HCT116 (cell line): ENCODE measurements around the gene SH3D19. TPM values are rescaled to one million over a fixed set of nuclear protein-coding genes. Genes with fewer than 3 reads are reported as not detected.

Source experiments
- ATAC-seq: fragments of 200-7000 bp; cut with Tn5 transposase; 2 replicates; pipeline ENCODE4 v1.9.1; 2020; ENCODE audit warnings: mild to moderate bottlenecking, moderate library complexity
- BruUV-seq: library from RNA; stranded (reverse); fragments of 400-500 nt; replicated peaks from 2 replicates; lab custom pipeline; 2021; lab: Mats Ljungman, UMichigan
- CTCF ChIA-PET: fragments of 300-600 bp; sonication (Branson Sonifier 250); formaldehyde crosslinking; loops from one replicate; lab custom pipeline; 2021; ENCODE audit warnings: antibody characterized with exemption; lab: Charles Lee
- POLR2A ChIA-PET: fragments of 300-600, 350-600 bp; sonication (Branson Sonifier 250); formaldehyde crosslinking; loops from one replicate; lab custom pipeline; 2021; ENCODE audit warnings: antibody characterized with exemption; lab: Charles Lee
- RAD21 ChIA-PET, 2 experiments: fragments of 300-600 bp; sonication (Branson Sonifier 250); formaldehyde crosslinking; loops; one replicate each; lab custom pipeline; 2023; ENCODE audit warnings: low total read pairs in 2 of 2; ENCODE audit not compliant: uncharacterized antibody in 2 of 2, unreplicated experiment in 2 of 2, low non-redundant PET in 1 of 2; lab: Charles Lee
- DNase-seq: peaks from one replicate; pipeline ENCODE4 v3.0.0-alpha.2; 2010; ENCODE audit warnings: low read depth, low spot score
- H2AFZ ChIP-seq: fragments of 200-600 bp; shearing (Covaris generic), sonication (generic); 2 replicates; pipeline ENCODE4 v1.6.1; 2017; ENCODE audit warnings: low read depth, mixed run types, mixed read lengths, antibody characterized with exemption, low read length; ENCODE audit not compliant: poor library complexity, severe bottlenecking
- H3K27ac ChIP-seq: 2 replicates; pipeline ENCODE4 v1.5.1; 2012; ENCODE audit warnings: low read depth, low read length
- H3K27me3 ChIP-seq: fragments of 200-600 bp; sonication (generic); 2 replicates; pipeline ENCODE4 v1.6.1; 2016; ENCODE audit warnings: mixed run types, low read length, mixed read lengths; ENCODE audit not compliant: insufficient read depth
- H3K36me3 ChIP-seq, 2 experiments: fragments of 200-500 bp in 1 of 2; fragments of 200-600 bp in 1 of 2; sonication (Bioruptor generic) in 1 of 2; sonication (generic) in 1 of 2; 2 replicates each; pipeline versions ENCODE4 v1.5.1 to v1.6.1; 2014 to 2016; ENCODE audit warnings: low read length in 2 of 2, inconsistent platforms in 1 of 2, mixed read lengths in 1 of 2, mixed run types in 1 of 2; ENCODE audit not compliant: insufficient read depth in 2 of 2, control insufficient read depth in 1 of 2
- H3K4me1 ChIP-seq, 2 experiments: fragments of 200-600 bp in 1 of 2; sonication (generic) in 1 of 2; 2 replicates each; pipeline versions ENCODE4 v1.5.1 to v1.6.1; 2012 to 2017; ENCODE audit warnings: low read length in 2 of 2, inconsistent platforms in 1 of 2, mild to moderate bottlenecking in 1 of 2, mixed read lengths in 1 of 2, mixed run types in 1 of 2, moderate library complexity in 1 of 2; ENCODE audit not compliant: insufficient read depth in 2 of 2, control insufficient read depth in 1 of 2
- H3K4me2 ChIP-seq: fragments of 200-600 bp; sonication (generic); 2 replicates; pipeline ENCODE4 v1.6.1; 2017; ENCODE audit warnings: mixed run types, low read length, mixed read lengths
- H3K4me3 ChIP-seq, 2 experiments: fragments of 200-600 bp in 1 of 2; sonication (generic) in 1 of 2; replicated peaks in 1 of 2; 2 replicates each; pipeline ENCODE4 v1.5.1; 2011 to 2016; ENCODE audit warnings: low read length in 2 of 2, control low read depth in 1 of 2, low read depth in 1 of 2, mild to moderate bottlenecking in 1 of 2, mixed read lengths in 1 of 2, mixed run types in 1 of 2
- H3K79me2 ChIP-seq: fragments of 200-600 bp; sonication (generic); 2 replicates; pipeline ENCODE4 v1.6.1; 2017; ENCODE audit warnings: mild to moderate bottlenecking, mixed run types, low read length, moderate library complexity, mixed read lengths; ENCODE audit not compliant: insufficient read depth
- H3K9ac ChIP-seq: fragments of 200-600 bp; sonication (generic); 2 replicates; pipeline ENCODE4 v1.6.1; 2016; ENCODE audit warnings: low read length, mixed read lengths
- H3K9me2 ChIP-seq: fragments of 200-600 bp; sonication (generic), shearing (Covaris generic); 2 replicates; pipeline ENCODE4 v1.6.1; 2017; ENCODE audit warnings: mixed run types, mild to moderate bottlenecking, moderate library complexity; ENCODE audit not compliant: insufficient read depth
- H3K9me3 ChIP-seq, 2 experiments: fragments of 200-500 bp in 1 of 2; fragments of 200-600 bp in 1 of 2; sonication (Bioruptor generic) in 1 of 2; sonication (generic) in 1 of 2; 2 replicates each; pipeline ENCODE4 v1.6.1; 2014 to 2017; ENCODE audit warnings: low read length in 2 of 2, mixed read lengths in 2 of 2, inconsistent platforms in 1 of 2, low read depth in 1 of 2, mild to moderate bottlenecking in 1 of 2, mixed run types in 1 of 2, moderate library complexity in 1 of 2; ENCODE audit not compliant: control insufficient read depth in 1 of 2, insufficient read depth in 1 of 2
- H4K20me1 ChIP-seq: fragments of 200-600 bp; sonication (generic), shearing (Covaris generic); 2 replicates; pipeline ENCODE4 v1.6.1; 2017; ENCODE audit warnings: mixed run types, mild to moderate bottlenecking, moderate library complexity; ENCODE audit not compliant: insufficient read depth
- ATF3 ChIP-seq: IDR thresholded peaks from 2 replicates; pipeline ENCODE4 v1.6.1; 2012
- CBX3 ChIP-seq: IDR thresholded peaks from 2 replicates; pipeline ENCODE4 v1.6.1; 2012; ENCODE audit warnings: low read depth
- CEBPB ChIP-seq: IDR thresholded peaks from 2 replicates; pipeline ENCODE4 v1.6.1; 2012; ENCODE audit warnings: low read depth
- CTCF ChIP-seq, 3 experiments: fragments of 200-600 bp in 1 of 3; sonication (generic) in 1 of 3; IDR thresholded peaks in 2 of 3; conservative IDR thresholded peaks in 1 of 3; 2 replicates each; pipeline ENCODE4 v1.5.1; 2012 to 2017; ENCODE audit warnings: low read depth in 2 of 3, low read length in 2 of 3, antibody characterized with exemption in 1 of 3, borderline replicate concordance in 1 of 3, control low read depth in 1 of 3, mild to moderate bottlenecking in 1 of 3, mixed read lengths in 1 of 3, mixed run types in 1 of 3, moderate library complexity in 1 of 3; ENCODE audit not compliant: insufficient read depth in 1 of 3
- ELF1 ChIP-seq: IDR thresholded peaks from 2 replicates; pipeline ENCODE4 v1.6.1; 2012; ENCODE audit warnings: low read depth, borderline replicate concordance
- EZH2 ChIP-seq: fragments of 200-600 bp; sonication (generic); IDR thresholded peaks from 2 replicates; pipeline ENCODE4 v1.6.1; 2017; ENCODE audit warnings: antibody characterized with exemption, mixed run types
- EZH2phosphoT487 ChIP-seq: fragments of 200-600 bp; IDR thresholded peaks from 2 replicates; pipeline ENCODE4 v1.6.1; 2018; ENCODE audit warnings: antibody characterized with exemption, borderline replicate concordance
- FOSL1 ChIP-seq: IDR thresholded peaks from 2 replicates; pipeline ENCODE4 v1.6.1; 2012; ENCODE audit warnings: low read depth
- JUND ChIP-seq: IDR thresholded peaks from 2 replicates; pipeline ENCODE4 v1.6.1; 2012
- MAX ChIP-seq: IDR thresholded peaks from 2 replicates; pipeline ENCODE4 v1.6.1; 2012
- POLR2A ChIP-seq: IDR thresholded peaks from 2 replicates; pipeline ENCODE4 v1.7.0; 2011; ENCODE audit warnings: borderline replicate concordance; ENCODE audit not compliant: insufficient read depth, insufficient read length; ENCODE audit errors: extremely low read depth
- POLR2AphosphoS5 ChIP-seq: IDR thresholded peaks from 2 replicates; pipeline ENCODE4 v1.6.1; 2011; ENCODE audit warnings: mild to moderate bottlenecking, low read depth, low read length, moderate library complexity
- RAD21 ChIP-seq: IDR thresholded peaks from 2 replicates; pipeline ENCODE4 v1.6.1; 2012; ENCODE audit warnings: low read depth, mild to moderate bottlenecking
- REST ChIP-seq: IDR thresholded peaks from 2 replicates; pipeline ENCODE4 v1.6.1; 2012; ENCODE audit warnings: low read depth
- SIN3A ChIP-seq: IDR thresholded peaks from 2 replicates; pipeline ENCODE4 v1.6.1; 2012; ENCODE audit warnings: low read depth
- SP1 ChIP-seq: IDR thresholded peaks from 2 replicates; pipeline ENCODE4 v1.6.1; 2012; ENCODE audit warnings: low read depth
- YY1 ChIP-seq: IDR thresholded peaks from 2 replicates; pipeline ENCODE4 v1.6.1; 2011; ENCODE audit warnings: low read length, low read depth, moderate library complexity, mild to moderate bottlenecking; ENCODE audit not compliant: insufficient replicate concordance; ENCODE audit errors: extremely low read depth
- intact Hi-C: fragments of 100-400 bp; cut with micrococcal nuclease; formaldehyde crosslinking; loops from 2 replicates; pipeline ENCODE4 v1.10.0; 2022
- total RNA-seq: library from RNA; stranded (reverse); gene quantifications from one replicate; pipeline ENCODE4 v1.2.1, GENCODE V29; 2021; ENCODE audit not compliant: unreplicated experiment

SH3D19 gene
- total RNA-seq, 1 experiment from 2014 or later: 37.5 TPM

GRCh38 chr4:151095142-151095541 is 230.3 kb downstream of the SH3D19 start:
- H3K4me2 ChIP-seq: no peak overlapping the region
- TF ChIP-seq REST (no peak), ATF3 (no peak), CBX3 (no peak), JUND (no peak), POLR2AphosphoS5 (no peak), CEBPB (no peak), CTCF (IDR thresholded peaks at IDR 0.05 in 2 of 3, conservative IDR thresholded peaks at IDR 0.05 in 1 of 3; ENCODE audit: borderline replicate concordance in 1 of 3, insufficient read depth in 1 of 3, low read depth in 2 of 3, low read length in 2 of 3) (no peak), POLR2A (no peak), EZH2 (no peak), MAX (no peak), SIN3A (no peak), RAD21 (no peak), FOSL1 (no peak), ELF1 (no peak), YY1 (no peak), EZH2phosphoT487 (no peak), SP1 (no peak)
- no peaks in the 10 kb centered on the region for H3K9me3 ChIP-seq
- H3K9me2 ChIP-seq: no peaks in the 10 kb centered on the region
- DNase-seq (no peak), ATAC-seq (no peak)
- H3K4me3 ChIP-seq: no peak overlapping the region
- H2AFZ ChIP-seq: no peak overlapping the region
- H3K27me3 ChIP-seq: no peaks in the 10 kb centered on the region
- ChIA-PET CTCF (no interaction called here), RAD21 (no interaction called here), POLR2A (no interaction called here)
- peaks cover 8% of the 10 kb centered on the region for H3K79me2 ChIP-seq
- intact Hi-C loops: no loop called here
- H3K27ac ChIP-seq: no peak overlapping the region
- H4K20me1 ChIP-seq: no peaks in the 10 kb centered on the region
- no peak overlapping the region for H3K9ac ChIP-seq
- H3K36me3 ChIP-seq: peaks cover 0 to 4% of the 10 kb centered on the region in 2 experiments; a peak in 2 of 4 replicates
- BruUV-seq: no TSS peak
- H3K4me1 ChIP-seq: peaks cover 0 to 10% of the 10 kb centered on the region in 2 experiments; a peak in 2 of 4 replicates
